WTC11 (cell line): ENCODE results near the gene MALT1.

Source experiments
- ATF1 ChIP-seq: sonication (generic); formaldehyde crosslinking; IDR thresholded peaks from 2 replicates; pipeline ENCODE4 v1.8.1; 2023; ENCODE audit warnings: mild to moderate bottlenecking, moderate library complexity, missing genetic modification reagents
- CREB1 ChIP-seq: sonication (generic); formaldehyde crosslinking; IDR thresholded peaks from 2 replicates; pipeline ENCODE4 v1.8.0; 2023; ENCODE audit warnings: mild to moderate bottlenecking, missing genetic modification reagents
- CTCF ChIP-seq: fragments of 200-600 bp; IDR thresholded peaks from 2 replicates; pipeline ENCODE4 v1.8.0; 2022; ENCODE audit warnings: antibody characterized with exemption
- ETV6 ChIP-seq: sonication (generic); formaldehyde crosslinking; IDR thresholded peaks from 2 replicates; pipeline ENCODE4 v1.8.1; 2022; ENCODE audit warnings: mild to moderate bottlenecking, missing genetic modification reagents
- SMAD3 ChIP-seq: sonication (generic); formaldehyde crosslinking; IDR thresholded peaks from 2 replicates; pipeline ENCODE4 v1.8.0; 2022; ENCODE audit warnings: missing genetic modification reagents, mild to moderate bottlenecking, borderline replicate concordance
- SP1 ChIP-seq: sonication (generic); formaldehyde crosslinking; conservative IDR thresholded peaks from 2 replicates; pipeline ENCODE4 v1.8.1; 2022; ENCODE audit warnings: missing genetic modification reagents
- ZNF138 ChIP-seq: sonication (generic); formaldehyde crosslinking; conservative IDR thresholded peaks from 2 replicates; pipeline ENCODE4 v1.8.1; 2022; ENCODE audit warnings: mild to moderate bottlenecking, moderate library complexity, missing genetic modification reagents
- TF ChIP-seq, protein P1 (sequence below): sonication (generic); formaldehyde crosslinking; IDR thresholded peaks from 2 replicates; pipeline ENCODE4 v1.8.0; 2022; ENCODE audit warnings: mild to moderate bottlenecking, missing genetic modification reagents
- TF ChIP-seq, protein P2 (sequence below): sonication (generic); formaldehyde crosslinking; IDR thresholded peaks from 2 replicates; pipeline ENCODE4 v1.8.1; 2023; ENCODE audit warnings: mild to moderate bottlenecking, missing genetic modification reagents, moderate library complexity
- TF ChIP-seq, protein P3 (sequence below): sonication (generic); formaldehyde crosslinking; IDR thresholded peaks from 2 replicates; pipeline ENCODE4 v1.8.1; 2022; ENCODE audit warnings: mild to moderate bottlenecking, missing genetic modification reagents, moderate library complexity, borderline replicate concordance
- TF ChIP-seq, protein P4 (sequence below): sonication (generic); formaldehyde crosslinking; IDR thresholded peaks from 2 replicates; pipeline ENCODE4 v1.8.1; 2023; ENCODE audit warnings: mild to moderate bottlenecking, missing genetic modification reagents
- TF ChIP-seq, protein P5 (sequence below): fragments of 250-450 bp; sonication (Bioruptor Pico); IDR thresholded peaks from 2 replicates; pipeline ENCODE4 v1.8.0; 2021; ENCODE audit warnings: mild to moderate bottlenecking
- TF ChIP-seq, protein P6 (sequence below): sonication (generic); formaldehyde crosslinking; IDR thresholded peaks from 2 replicates; pipeline ENCODE4 v1.8.1; 2022; ENCODE audit warnings: low read depth, missing genetic modification reagents, borderline replicate concordance

- TF ChIP-seq CTCF (no peak), ETV6 (CRISPR knock-in tag) (no peak), CREB1 (no peak), SMAD3 (no peak), ATF1 (CRISPR knock-in tag) (no peak), SP1 (no peak), ZNF138 (CRISPR knock-in tag) (no peak)
- TF ChIP-seq, protein P1, sequence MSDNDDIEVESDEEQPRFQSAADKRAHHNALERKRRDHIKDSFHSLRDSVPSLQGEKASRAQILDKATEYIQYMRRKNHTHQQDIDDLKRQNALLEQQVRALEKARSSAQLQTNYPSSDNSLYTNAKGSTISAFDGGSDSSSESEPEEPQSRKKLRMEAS, result no peak
- TF ChIP-seq, protein P2, sequence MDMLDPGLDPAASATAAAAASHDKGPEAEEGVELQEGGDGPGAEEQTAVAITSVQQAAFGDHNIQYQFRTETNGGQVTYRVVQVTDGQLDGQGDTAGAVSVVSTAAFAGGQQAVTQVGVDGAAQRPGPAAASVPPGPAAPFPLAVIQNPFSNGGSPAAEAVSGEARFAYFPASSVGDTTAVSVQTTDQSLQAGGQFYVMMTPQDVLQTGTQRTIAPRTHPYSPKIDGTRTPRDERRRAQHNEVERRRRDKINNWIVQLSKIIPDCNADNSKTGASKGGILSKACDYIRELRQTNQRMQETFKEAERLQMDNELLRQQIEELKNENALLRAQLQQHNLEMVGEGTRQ (CRISPR knock-in tag), result no peak
- TF ChIP-seq, protein P3, sequence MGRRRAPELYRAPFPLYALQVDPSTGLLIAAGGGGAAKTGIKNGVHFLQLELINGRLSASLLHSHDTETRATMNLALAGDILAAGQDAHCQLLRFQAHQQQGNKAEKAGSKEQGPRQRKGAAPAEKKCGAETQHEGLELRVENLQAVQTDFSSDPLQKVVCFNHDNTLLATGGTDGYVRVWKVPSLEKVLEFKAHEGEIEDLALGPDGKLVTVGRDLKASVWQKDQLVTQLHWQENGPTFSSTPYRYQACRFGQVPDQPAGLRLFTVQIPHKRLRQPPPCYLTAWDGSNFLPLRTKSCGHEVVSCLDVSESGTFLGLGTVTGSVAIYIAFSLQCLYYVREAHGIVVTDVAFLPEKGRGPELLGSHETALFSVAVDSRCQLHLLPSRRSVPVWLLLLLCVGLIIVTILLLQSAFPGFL, result no peak
- TF ChIP-seq, protein P4, sequence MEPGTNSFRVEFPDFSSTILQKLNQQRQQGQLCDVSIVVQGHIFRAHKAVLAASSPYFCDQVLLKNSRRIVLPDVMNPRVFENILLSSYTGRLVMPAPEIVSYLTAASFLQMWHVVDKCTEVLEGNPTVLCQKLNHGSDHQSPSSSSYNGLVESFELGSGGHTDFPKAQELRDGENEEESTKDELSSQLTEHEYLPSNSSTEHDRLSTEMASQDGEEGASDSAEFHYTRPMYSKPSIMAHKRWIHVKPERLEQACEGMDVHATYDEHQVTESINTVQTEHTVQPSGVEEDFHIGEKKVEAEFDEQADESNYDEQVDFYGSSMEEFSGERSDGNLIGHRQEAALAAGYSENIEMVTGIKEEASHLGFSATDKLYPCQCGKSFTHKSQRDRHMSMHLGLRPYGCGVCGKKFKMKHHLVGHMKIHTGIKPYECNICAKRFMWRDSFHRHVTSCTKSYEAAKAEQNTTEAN (CRISPR knock-in tag), result no peak
- TF ChIP-seq, protein P5, sequence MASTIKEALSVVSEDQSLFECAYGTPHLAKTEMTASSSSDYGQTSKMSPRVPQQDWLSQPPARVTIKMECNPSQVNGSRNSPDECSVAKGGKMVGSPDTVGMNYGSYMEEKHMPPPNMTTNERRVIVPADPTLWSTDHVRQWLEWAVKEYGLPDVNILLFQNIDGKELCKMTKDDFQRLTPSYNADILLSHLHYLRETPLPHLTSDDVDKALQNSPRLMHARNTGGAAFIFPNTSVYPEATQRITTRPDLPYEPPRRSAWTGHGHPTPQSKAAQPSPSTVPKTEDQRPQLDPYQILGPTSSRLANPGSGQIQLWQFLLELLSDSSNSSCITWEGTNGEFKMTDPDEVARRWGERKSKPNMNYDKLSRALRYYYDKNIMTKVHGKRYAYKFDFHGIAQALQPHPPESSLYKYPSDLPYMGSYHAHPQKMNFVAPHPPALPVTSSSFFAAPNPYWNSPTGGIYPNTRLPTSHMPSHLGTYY (CRISPR knock-in tag), result no peak
- TF ChIP-seq, protein P6, sequence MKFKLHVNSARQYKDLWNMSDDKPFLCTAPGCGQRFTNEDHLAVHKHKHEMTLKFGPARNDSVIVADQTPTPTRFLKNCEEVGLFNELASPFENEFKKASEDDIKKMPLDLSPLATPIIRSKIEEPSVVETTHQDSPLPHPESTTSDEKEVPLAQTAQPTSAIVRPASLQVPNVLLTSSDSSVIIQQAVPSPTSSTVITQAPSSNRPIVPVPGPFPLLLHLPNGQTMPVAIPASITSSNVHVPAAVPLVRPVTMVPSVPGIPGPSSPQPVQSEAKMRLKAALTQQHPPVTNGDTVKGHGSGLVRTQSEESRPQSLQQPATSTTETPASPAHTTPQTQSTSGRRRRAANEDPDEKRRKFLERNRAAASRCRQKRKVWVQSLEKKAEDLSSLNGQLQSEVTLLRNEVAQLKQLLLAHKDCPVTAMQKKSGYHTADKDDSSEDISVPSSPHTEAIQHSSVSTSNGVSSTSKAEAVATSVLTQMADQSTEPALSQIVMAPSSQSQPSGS (CRISPR knock-in tag), result no peak
Measured at GRCh38 chr18:58787536-58788149, 116.4 kb downstream of the MALT1 start.
